Smooth muscle cell (in vitro differentiated cells): Measurements from ENCODE around the gene ZNF548. TPM values are rescaled to one million over a fixed set of nuclear protein-coding genes. Genes with fewer than 3 reads are reported as not detected.

ENCODE experiments used
- DNase-seq: peaks from one replicate; lab custom pipeline; 2025; ENCODE audit not compliant: unreplicated experiment; lab: John Stamatoyannopoulos, UW
- H2AFZ ChIP-seq: fragments of 200-600 bp; sonication (generic); 2 replicates; pipeline ENCODE4 v1.6.0; 2016; ENCODE audit warnings: antibody characterized with exemption, low read depth, mild to moderate bottlenecking
- H3F3A ChIP-seq: fragments of 200-600 bp; sonication (generic); 2 replicates; pipeline ENCODE4 v1.6.0; 2017; ENCODE audit warnings: antibody characterized with exemption, low read depth
- H3K27ac ChIP-seq: fragments of 200-600 bp; sonication (generic); 2 replicates; pipeline ENCODE4 v1.5.1; 2016; ENCODE audit warnings: low read depth, mild to moderate bottlenecking
- H3K27me3 ChIP-seq: fragments of 200-600 bp; sonication (generic); 2 replicates; pipeline ENCODE4 v1.6.1; 2016; ENCODE audit warnings: low read depth, mild to moderate bottlenecking
- H3K36me3 ChIP-seq: fragments of 200-600 bp; sonication (generic); 2 replicates; pipeline ENCODE4 v1.5.1; 2016; ENCODE audit warnings: low read depth
- H3K4me1 ChIP-seq: fragments of 200-600 bp; sonication (generic); 2 replicates; pipeline ENCODE4 v1.5.1; 2016; ENCODE audit warnings: low read depth
- H3K4me2 ChIP-seq: fragments of 200-600 bp; sonication (generic); 2 replicates; pipeline ENCODE4 v1.6.0; 2016; ENCODE audit warnings: mild to moderate bottlenecking
- H3K4me3 ChIP-seq: fragments of 200-600 bp; sonication (generic); 2 replicates; pipeline ENCODE4 v1.5.1; 2016; ENCODE audit warnings: mild to moderate bottlenecking
- H3K79me2 ChIP-seq: fragments of 200-600 bp; sonication (generic); 2 replicates; pipeline ENCODE4 v1.6.0; 2016; ENCODE audit warnings: low read depth, mild to moderate bottlenecking
- H3K9ac ChIP-seq: fragments of 200-600 bp; sonication (generic); 2 replicates; pipeline ENCODE4 v1.6.0; 2016; ENCODE audit warnings: low read depth
- H3K9me3 ChIP-seq: fragments of 200-600 bp; sonication (generic); replicated peaks from 2 replicates; pipeline ENCODE4 v1.5.1; 2016; ENCODE audit warnings: low read depth
- H4K20me1 ChIP-seq: fragments of 200-600 bp; sonication (generic); 2 replicates; pipeline ENCODE4 v1.6.0; 2016; ENCODE audit warnings: low read depth
- CTCF ChIP-seq: fragments of 200-600 bp; sonication (generic); IDR thresholded peaks from 2 replicates; pipeline ENCODE4 v1.5.1; 2017; ENCODE audit warnings: borderline replicate concordance, mild to moderate bottlenecking, antibody characterized with exemption; ENCODE audit not compliant: insufficient read depth, poor library complexity, severe bottlenecking
- WGBS: methylation state at CpG from one replicate; pipeline ENCODE4 v1.1.7; 2016; ENCODE audit warnings: low lambda C conversion rate; 5-methylcytosine and 5-hydroxymethylcytosine counted together
- polyA plus RNA-seq: library from polyadenylated mRNA; unstranded; fragments of >200 nt; fragmentation: Nextera tagmentation; extraction: Ambion mirVana; gene quantifications from 2 replicates; pipeline ENCODE4 v1.2.1, GENCODE V29; 2016
- total RNA-seq: library from RNA; depleted of rRNA; stranded (reverse); fragments of >200 nt; gene quantifications from 2 replicates; pipeline ENCODE4 v1.2.3, GENCODE V29; 2014

The ZNF548 gene
- total and polyA plus RNA-seq, 2 experiments from 2014 or later = 13.1 to 27.3 TPM

- Histone ChIP-seq H4K20me1 (peaks cover 14% of the 10 kb centered on the region), H3K4me3 (no peak overlapping the region), H3K27ac (no peak overlapping the region), H3K9me3 (peaks cover 7% of the 10 kb centered on the region), H3F3A (no peaks in the 10 kb centered on the region), H3K4me1 (no peaks in the 10 kb centered on the region), H3K79me2 (peaks cover 51% of the 10 kb centered on the region), H3K36me3 (peaks cover 14% of the 10 kb centered on the region), H3K4me2 (no peak overlapping the region), H3K9ac (no peak overlapping the region), H2AFZ (no peak overlapping the region), H3K27me3 (no peaks in the 10 kb centered on the region)
- TF ChIP-seq CTCF = no peak
- 83% methylated on average over 7 of the region's 7 CpGs for WGBS
- DNase-seq = no peak
Observed at GRCh38 chr19:57441979-57442752, 52.5 kb downstream of the ZNF548 start.

- H2AFZ ChIP-seq = no peak overlapping the region
- H3K9ac ChIP-seq = no peak overlapping the region
- H3K36me3 ChIP-seq = peaks cover 14% of the 10 kb centered on the region
- H3K4me3 ChIP-seq = no peak overlapping the region
- TF ChIP-seq CTCF = no peak
- no peaks in the 10 kb centered on the region for H3K27me3 ChIP-seq
- H3K4me2 ChIP-seq = no peak overlapping the region
- H4K20me1 ChIP-seq = peaks cover 14% of the 10 kb centered on the region
- no peak for DNase-seq
- peaks cover 42% of the 10 kb centered on the region for H3K79me2 ChIP-seq
- no peak overlapping the region for H3K27ac ChIP-seq
- H3K9me3 ChIP-seq = peaks cover 7% of the 10 kb centered on the region
- H3K4me1 ChIP-seq = no peaks in the 10 kb centered on the region
- H3F3A ChIP-seq = no peaks in the 10 kb centered on the region
- 86% methylated on average over 5 of the region's 5 CpGs for WGBS
Observed at GRCh38 chr19:57443121-57443696, 53.6 kb downstream of the ZNF548 start.

DNA sequence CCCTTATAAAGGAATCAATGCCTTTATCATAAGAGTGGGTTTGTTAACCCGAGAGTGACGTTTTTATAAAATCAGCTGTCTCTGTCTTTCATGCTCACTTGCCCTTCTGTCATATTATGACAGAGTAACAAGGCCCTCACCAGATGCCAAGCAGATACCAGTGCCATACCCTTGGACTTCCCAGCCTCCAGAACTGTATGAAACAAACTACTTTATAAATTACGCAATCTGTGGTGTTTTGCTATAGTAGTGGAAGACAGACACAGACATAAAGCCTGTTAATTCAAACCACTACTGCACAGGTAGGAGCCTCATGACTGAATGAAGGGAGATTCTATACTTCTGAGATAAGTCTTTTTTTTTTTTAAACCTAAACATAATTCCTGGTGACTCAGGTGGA is 62.7 kb downstream of the ZNF548 start:
- DNase-seq = no peak
- no peak for TF ChIP-seq CTCF
- 100% methylated on average over 3 of the region's 3 CpGs for WGBS

More for the DNA sequence above, 62.7 kb downstream of the ZNF548 start:
- Histone ChIP-seq H2AFZ (no peak overlapping the region), H3K4me1 (no peaks in the 10 kb centered on the region), H3K4me2 (no peak overlapping the region), H3K9me3 (no peaks in the 10 kb centered on the region), H3K79me2 (no peaks in the 10 kb centered on the region), H3K4me3 (no peak overlapping the region), H3F3A (no peaks in the 10 kb centered on the region), H4K20me1 (no peaks in the 10 kb centered on the region), H3K27me3 (no peaks in the 10 kb centered on the region), H3K9ac (no peak overlapping the region), H3K27ac (no peak overlapping the region), H3K36me3 (no peaks in the 10 kb centered on the region)

Other genes starting within 250 kb of the ZNF548 start
- not detected in 2 replicates for gene ZIM3, start 244.7 kb upstream of the ZNF548 start, total RNA-seq
- not detected in 2 replicates for gene ZIM3, start 244.7 kb upstream of the ZNF548 start, polyA plus RNA-seq
- gene DUXA, start 222.4 kb upstream of the ZNF548 start, total RNA-seq = not detected in 2 replicates
- not detected in 2 replicates for gene DUXA, start 222.4 kb upstream of the ZNF548 start, polyA plus RNA-seq
- gene ZNF264, start 198.4 kb upstream of the ZNF548 start, total RNA-seq = 21.6 and 26.0 TPM in 2 replicates
- gene ZNF264, start 198.4 kb upstream of the ZNF548 start, polyA plus RNA-seq = 3.5 and 6.8 TPM in 2 replicates
- gene AURKC, start 158.8 kb upstream of the ZNF548 start, total RNA-seq = 1.7 and 2.8 TPM in 2 replicates
- gene AURKC, start 158.8 kb upstream of the ZNF548 start, polyA plus RNA-seq = 0.27 and 2.2 TPM in 2 replicates
- 28.9 and 33.4 TPM in 2 replicates for gene ZNF805, start 149.2 kb upstream of the ZNF548 start, total RNA-seq
- 3.4 and 5.6 TPM in 2 replicates for gene ZNF805, start 149.2 kb upstream of the ZNF548 start, polyA plus RNA-seq
- 85.2 and 103 TPM in 2 replicates for gene ZNF460, start 109.4 kb upstream of the ZNF548 start, total RNA-seq
- gene ZNF460, start 109.4 kb upstream of the ZNF548 start, polyA plus RNA-seq = 1.7 and 3.5 TPM in 2 replicates
- 5.1 and 7.5 TPM in 2 replicates for gene ZNF543, start 69.4 kb upstream of the ZNF548 start, total RNA-seq
- 1.1 and 1.4 TPM in 2 replicates for gene ZNF543, start 69.4 kb upstream of the ZNF548 start, polyA plus RNA-seq
- 6.8 and 9.6 TPM in 2 replicates for gene ZNF304, start 38.6 kb upstream of the ZNF548 start, total RNA-seq
- gene ZNF304, start 38.6 kb upstream of the ZNF548 start, polyA plus RNA-seq = 3.5 and 3.9 TPM in 2 replicates
- 25.4 and 34.4 TPM in 2 replicates for gene TRAPPC2B, start 26.3 kb upstream of the ZNF548 start, total RNA-seq
- 36.3 and 42.6 TPM in 2 replicates for gene TRAPPC2B, start 26.3 kb upstream of the ZNF548 start, polyA plus RNA-seq
- 4.0 and 4.9 TPM in 2 replicates for gene ZNF547, start 26.3 kb upstream of the ZNF548 start, total RNA-seq
- 0.71 and 2.5 TPM in 2 replicates for gene ZNF547, start 26.3 kb upstream of the ZNF548 start, polyA plus RNA-seq
- 4.3 and 7.0 TPM in 2 replicates for gene ZNF17, start 21.3 kb downstream of the ZNF548 start, total RNA-seq
- gene ZNF17, start 21.3 kb downstream of the ZNF548 start, polyA plus RNA-seq = 0.95 and 3.1 TPM in 2 replicates
- 4.0 and 9.4 TPM in 2 replicates for gene ZNF749, start 45.5 kb downstream of the ZNF548 start, total RNA-seq
- gene ZNF749, start 45.5 kb downstream of the ZNF548 start, polyA plus RNA-seq = 1.6 and 3.1 TPM in 2 replicates
- gene VN1R1, start 67.3 kb downstream of the ZNF548 start, total RNA-seq = 0.45 and 0.67 TPM in 2 replicates
- 0.50 TPM in 1 of 2 replicates, not detected in the other for gene VN1R1, start 67.3 kb downstream of the ZNF548 start, polyA plus RNA-seq
- gene ZNF772, start 87.7 kb downstream of the ZNF548 start, total RNA-seq = 8.2 and 11.2 TPM in 2 replicates
- 1.4 and 2.1 TPM in 2 replicates for gene ZNF772, start 87.7 kb downstream of the ZNF548 start, polyA plus RNA-seq
- gene ZNF419, start 97.9 kb downstream of the ZNF548 start, total RNA-seq = 11.5 and 20.5 TPM in 2 replicates
- gene ZNF419, start 97.9 kb downstream of the ZNF548 start, polyA plus RNA-seq = 9.4 and 9.8 TPM in 2 replicates
- 7.9 and 17.2 TPM in 2 replicates for gene ZNF773, start 110.1 kb downstream of the ZNF548 start, total RNA-seq
- gene ZNF773, start 110.1 kb downstream of the ZNF548 start, polyA plus RNA-seq = 7.3 and 9.6 TPM in 2 replicates
- gene ZNF549, start 137.5 kb downstream of the ZNF548 start, total RNA-seq = 7.0 TPM in 2 replicates
- 4.4 and 4.7 TPM in 2 replicates for gene ZNF549, start 137.5 kb downstream of the ZNF548 start, polyA plus RNA-seq
- 5.1 and 6.3 TPM in 2 replicates for gene ZNF550, start 170.0 kb downstream of the ZNF548 start, total RNA-seq
- 3.6 and 5.9 TPM in 2 replicates for gene ZNF550, start 170.0 kb downstream of the ZNF548 start, polyA plus RNA-seq
- 5.4 and 6.6 TPM in 2 replicates for gene ZNF416, start 189.1 kb downstream of the ZNF548 start, total RNA-seq
- gene ZNF416, start 189.1 kb downstream of the ZNF548 start, polyA plus RNA-seq = 3.6 TPM in 2 replicates
- 6.5 and 9.1 TPM in 2 replicates for gene ZIK1, start 194.3 kb downstream of the ZNF548 start, total RNA-seq
- 4.6 and 6.6 TPM in 2 replicates for gene ZIK1, start 194.3 kb downstream of the ZNF548 start, polyA plus RNA-seq
- 3.0 and 3.2 TPM in 2 replicates for gene ZNF530, start 210.0 kb downstream of the ZNF548 start, total RNA-seq
- gene ZNF530, start 210.0 kb downstream of the ZNF548 start, polyA plus RNA-seq = 3.5 and 3.7 TPM in 2 replicates
- 25.8 and 27.6 TPM in 2 replicates for gene ZNF134, start 224.4 kb downstream of the ZNF548 start, total RNA-seq
- 7.0 and 9.0 TPM in 2 replicates for gene ZNF134, start 224.4 kb downstream of the ZNF548 start, polyA plus RNA-seq
- 14.1 and 15.7 TPM in 2 replicates for gene ZNF211, start 243.3 kb downstream of the ZNF548 start, total RNA-seq
- 10.5 and 12.1 TPM in 2 replicates for gene ZNF211, start 243.3 kb downstream of the ZNF548 start, polyA plus RNA-seq